GM12878 (cell line): ENCODE data around the gene JMJD6. TPM values are rescaled to one million over a fixed set of nuclear protein-coding genes. Genes with fewer than 3 reads are reported as not detected.
A peak's percentile ranks its signal among the peaks of the same experiment; 100 is the strongest.

ENCODE experiments used
- BCL11A ChIP-seq: IDR thresholded peaks from 2 replicates; pipeline ENCODE4 v1.6.1; 2011; ENCODE audit warnings: low read depth, low read length
- BRCA1 ChIP-seq: IDR thresholded peaks from 2 replicates; pipeline ENCODE4 v1.6.1; 2011; ENCODE audit warnings: low read depth, low read length, improper control_type of control experiment
- FOXK2 ChIP-seq: fragments of 450-650 bp; IDR thresholded peaks from 2 replicates; pipeline ENCODE4 v1.6.1; 2017; ENCODE audit warnings: mild to moderate bottlenecking, moderate library complexity
- FOXM1 ChIP-seq: IDR thresholded peaks from 2 replicates; pipeline ENCODE4 v1.6.1; 2012; ENCODE audit warnings: low read depth, mild to moderate bottlenecking, inconsistent platforms, low read length, moderate library complexity
- HCFC1 ChIP-seq: fragments of 150-350 bp; IDR thresholded peaks from 2 replicates; pipeline ENCODE4 v1.6.1; 2014; ENCODE audit warnings: low read length
- IRF5 ChIP-seq: fragments of 450-650 bp; IDR thresholded peaks from 2 replicates; pipeline ENCODE4 v1.6.1; 2017; ENCODE audit warnings: borderline replicate concordance
- RB1 ChIP-seq: fragments of 450-650 bp; formaldehyde crosslinking; IDR thresholded peaks from 2 replicates; pipeline ENCODE4 v1.6.1; 2017; ENCODE audit warnings: mild to moderate bottlenecking, borderline replicate concordance
- RELA ChIP-seq: fragments of 450-650 bp; IDR thresholded peaks from 2 replicates; pipeline ENCODE4 v1.8.0; 2014; ENCODE audit warnings: borderline replicate concordance; ENCODE audit not compliant: partially characterized antibody
- REST ChIP-seq: IDR thresholded peaks from 2 replicates; pipeline ENCODE4 v1.6.1; 2012; ENCODE audit warnings: mild to moderate bottlenecking, low read depth, low read length
- SRF ChIP-seq, 2 experiments: IDR thresholded peaks; 2 replicates each; pipeline ENCODE4 v1.6.1; 2011; ENCODE audit warnings: low read depth in 2 of 2, low read length in 2 of 2, mild to moderate bottlenecking in 1 of 2, moderate library complexity in 1 of 2
- polyA plus RNA-seq, 11 experiments: library from polyadenylated mRNA; depleted of rRNA in 4 of 11; unstranded in 6 of 11; stranded (reverse) in 5 of 11; fragments of >200 nt; fragmentation: Nextera tagmentation in 4 of 11; fragmentation: Illumina TruSeq in 1 of 11; extraction: Ambion mirVana in 4 of 11; extraction: Trizol in 1 of 11; gene quantifications; 1 replicate in 1 of 11; 2 replicates in 10 of 11; pipeline versions ENCODE4 v1.2.1 to v1.2.3, GENCODE V29; 2011 to 2016; ENCODE audit warnings: inconsistent platforms in 2 of 11, missing spikeins in 2 of 11, low read depth in 1 of 11
- total RNA-seq, 4 experiments: library from RNA; depleted of rRNA in 3 of 4; stranded (reverse); fragments of >200 nt in 3 of 4; fragmentation: Illumina TruSeq in 1 of 4; extraction: Trizol in 1 of 4; gene quantifications; 2 replicates each; pipeline versions ENCODE4 v1.2.1 to v1.2.3, GENCODE V29; 2013 to 2021

Gene JMJD6
- total and polyA plus RNA-seq, 10 of the 15 experiments (the other 5 are each of a cell fraction or from before 2014, with no cell fraction given), result 1.2 to 36.0 (median 22.2) TPM

DNA sequence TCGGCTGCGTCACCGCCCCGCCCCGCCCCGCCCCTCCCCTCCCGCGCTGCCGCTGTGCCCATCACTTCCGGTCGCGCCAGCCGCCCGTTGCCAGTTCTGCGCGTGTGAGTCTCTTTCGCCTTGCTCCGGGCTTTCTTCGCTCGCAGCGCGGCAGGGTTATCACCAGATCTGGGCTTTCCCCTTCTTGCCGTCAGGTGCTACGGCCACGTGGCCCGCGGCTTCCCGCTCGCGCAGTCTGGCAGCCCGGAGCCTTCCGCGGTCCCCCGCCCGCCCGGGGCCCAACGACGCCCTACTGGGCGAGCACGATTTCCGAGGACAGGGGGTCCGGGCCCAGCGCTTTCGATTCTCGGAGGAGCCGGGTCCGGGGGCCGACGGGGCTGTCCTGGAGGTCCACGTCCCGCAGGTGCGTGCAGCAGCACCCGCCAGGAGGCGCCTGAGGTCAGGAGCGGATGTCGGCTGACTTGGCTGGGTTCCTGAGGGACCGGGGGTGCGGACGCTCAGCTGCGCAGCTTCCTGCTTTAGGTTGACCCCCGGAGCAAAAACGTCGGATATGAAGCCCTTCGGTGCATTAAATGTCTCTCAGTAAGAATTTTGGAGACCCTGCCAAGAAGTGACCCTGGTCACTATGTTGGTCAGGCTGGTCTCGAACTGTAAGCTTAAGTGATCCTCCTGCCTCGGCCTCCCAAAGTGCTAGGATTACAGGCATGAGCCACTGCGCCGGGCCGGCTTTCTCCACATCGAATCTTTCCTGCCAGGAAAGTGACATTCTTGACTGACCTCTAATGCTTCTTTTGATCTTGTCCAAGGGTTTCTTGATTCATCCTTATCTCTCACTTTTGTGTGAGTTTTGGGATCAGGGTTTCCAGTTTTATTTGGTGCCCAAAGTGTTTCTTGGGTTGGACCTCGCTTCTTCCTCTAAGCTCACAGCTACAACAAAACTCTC lies 641 bp upstream of the JMJD6 start, which contains the start of gene METTL23 (continued):
- TF ChIP-seq REST (no peak), FOXK2 (no peak; the same call in 1 of the 2 replicates), HCFC1 (no peak), SRF (IDR thresholded peaks at IDR 0.05; ENCODE audit: low read depth in 2 of 2, low read length in 2 of 2) (no peak), BRCA1 (no peak), BCL11A (no peak), FOXM1 (no peak), RB1 (peak; percentile 94), RELA (peak; percentile 72), IRF5 (no peak)
